ENCODE results near the gene PEAK3.
"Not testable (repeated sequence)": the region's sequence is repeated elsewhere in the genome, so short reads cannot be mapped to it uniquely, and the experiment has no call there.

Gene PEAK3

DNA sequence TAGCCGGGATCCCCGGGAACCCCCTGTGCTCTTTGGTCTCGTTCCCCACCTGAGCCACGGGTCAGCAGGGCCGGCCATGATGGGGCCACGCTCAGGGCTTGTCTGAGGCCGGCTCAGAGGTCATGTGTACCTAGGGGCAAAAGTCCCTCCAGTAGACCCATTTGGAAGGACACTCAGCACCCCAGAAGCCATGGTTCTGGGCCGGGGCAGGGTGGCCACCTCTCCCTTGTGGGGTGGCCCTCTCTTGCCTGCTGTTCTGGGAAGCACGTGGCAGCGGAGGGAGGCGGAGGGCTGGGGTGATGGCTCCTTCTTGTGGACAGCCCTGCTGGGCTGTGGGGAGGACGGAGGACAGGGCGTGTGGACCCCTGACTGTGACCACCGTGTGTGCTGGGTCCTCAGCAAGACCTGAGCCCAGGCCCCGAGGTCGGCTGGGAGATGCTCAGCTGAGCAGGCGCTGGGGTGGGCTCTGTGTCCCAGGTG, 6.4 kb upstream of the PEAK3 start:
- DNase-seq: no peak

- no peak for DNase-seq
These were observed 5.8 kb upstream of the PEAK3 start for GRCh38 chr19:2287585-2288337.

GRCh38 chr19:2286402-2287140, 4.6 kb upstream of the PEAK3 start:
- no peak for DNase-seq

DNA sequence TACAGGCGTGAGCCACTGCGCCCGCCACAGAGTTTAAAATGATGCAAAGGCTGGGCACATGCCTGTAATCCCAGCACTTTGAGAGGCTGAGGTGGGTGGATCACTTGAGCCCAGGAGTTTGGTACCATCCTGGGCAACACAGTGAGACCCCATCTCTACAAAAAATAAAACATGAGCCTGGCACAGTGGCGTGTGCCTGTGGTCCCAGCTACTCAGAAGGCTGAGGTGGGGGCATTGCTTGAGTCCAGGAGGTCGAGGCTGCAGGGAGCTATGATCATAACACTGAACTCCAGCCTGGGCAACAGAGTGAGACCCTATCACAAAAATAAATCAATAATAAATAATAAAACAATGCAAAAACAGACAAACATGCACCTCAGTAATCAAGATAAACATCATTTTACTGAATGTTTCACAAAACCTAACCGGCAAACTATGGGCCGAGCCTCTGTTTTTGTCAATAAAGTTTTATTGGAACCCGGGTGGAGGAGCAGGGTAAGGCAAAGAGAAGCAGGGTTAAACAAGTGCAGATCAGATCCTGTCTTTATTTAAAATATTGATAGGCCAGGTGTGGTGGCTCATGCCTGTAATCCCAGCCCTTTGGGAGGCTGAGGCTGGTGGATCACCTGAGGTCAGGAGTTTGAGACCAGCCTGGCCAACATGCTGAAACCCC, 2.0 kb upstream of the PEAK3 start:
- no peak for DNase-seq

DNA sequence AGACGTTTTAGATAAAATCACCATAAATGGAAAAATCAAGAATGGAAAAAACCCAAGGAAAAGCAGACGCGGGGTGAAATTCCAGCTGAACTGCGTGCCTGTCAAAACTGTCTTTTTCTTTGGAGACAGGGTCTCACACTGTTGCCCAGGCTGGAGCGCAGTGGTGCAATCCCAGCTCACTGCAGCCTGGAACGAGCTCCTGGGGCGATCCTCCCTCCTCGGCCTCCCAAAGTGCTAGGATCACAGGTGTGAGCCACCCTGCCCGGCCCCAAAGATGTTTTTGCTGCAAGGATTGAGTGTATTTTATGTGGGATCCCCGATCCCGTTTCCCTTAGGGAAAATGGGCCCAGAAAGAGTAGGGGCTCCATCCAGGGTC, 875 bp upstream of the PEAK3 start:
- DNase-seq: no peak

GRCh38 chr19:2281265-2282061, 512 bp downstream of the PEAK3 start:
- not testable (repeated sequence) for DNase-seq

- no peak for DNase-seq
These were observed 1.2 kb downstream of the PEAK3 start for GRCh38 chr19:2280633-2281264.

GRCh38 chr19:2278459-2279158, 3.4 kb downstream of the PEAK3 start:
- no peak for DNase-seq

- no peak for DNase-seq
These were observed 4.8 kb downstream of the PEAK3 start for GRCh38 chr19:2277138-2277537.

DNA sequence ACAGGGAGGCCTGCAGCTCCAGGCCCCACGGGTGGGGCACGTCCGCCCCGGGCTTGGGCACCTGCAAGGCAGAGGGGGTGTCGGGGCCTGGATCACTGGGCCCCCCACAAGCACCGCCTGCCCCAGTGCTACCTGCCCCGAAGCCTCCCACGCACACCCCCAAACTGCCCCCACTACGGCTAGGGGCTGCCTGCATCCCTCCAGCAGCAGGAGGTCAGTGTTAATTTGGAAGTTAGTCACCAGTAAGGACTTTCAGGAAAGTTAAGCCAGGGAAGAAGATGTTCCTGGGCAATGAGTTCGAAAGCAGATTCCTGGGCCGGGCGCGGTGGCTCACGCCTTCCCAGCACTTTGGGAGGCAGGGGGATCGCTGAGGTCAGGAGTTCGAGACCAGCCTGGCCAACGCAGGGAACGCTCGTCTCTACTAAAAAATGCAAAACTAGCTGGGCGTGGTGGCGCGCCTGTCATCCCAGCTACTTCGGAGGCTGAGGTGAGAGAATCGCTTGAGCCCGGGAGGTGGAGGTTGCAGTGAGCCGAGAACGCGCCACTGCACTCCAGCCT, 5.5 kb downstream of the PEAK3 start:
- DNase-seq: no peak

GRCh38 chr19:2275588-2276428, 6.2 kb downstream of the PEAK3 start:
- DNase-seq: no peak

- DNase-seq: peak; percentile 55 to 68
These were observed 6.9 kb downstream of the PEAK3 start for GRCh38 chr19:2274931-2275535.

GRCh38 chr19:2274185-2274711, 7.7 kb downstream of the PEAK3 start:
- DNase-seq: no peak

GRCh38 chr19:2273356-2274184, 8.4 kb downstream of the PEAK3 start:
- peak; percentile 82 to 84 for DNase-seq

DNA sequence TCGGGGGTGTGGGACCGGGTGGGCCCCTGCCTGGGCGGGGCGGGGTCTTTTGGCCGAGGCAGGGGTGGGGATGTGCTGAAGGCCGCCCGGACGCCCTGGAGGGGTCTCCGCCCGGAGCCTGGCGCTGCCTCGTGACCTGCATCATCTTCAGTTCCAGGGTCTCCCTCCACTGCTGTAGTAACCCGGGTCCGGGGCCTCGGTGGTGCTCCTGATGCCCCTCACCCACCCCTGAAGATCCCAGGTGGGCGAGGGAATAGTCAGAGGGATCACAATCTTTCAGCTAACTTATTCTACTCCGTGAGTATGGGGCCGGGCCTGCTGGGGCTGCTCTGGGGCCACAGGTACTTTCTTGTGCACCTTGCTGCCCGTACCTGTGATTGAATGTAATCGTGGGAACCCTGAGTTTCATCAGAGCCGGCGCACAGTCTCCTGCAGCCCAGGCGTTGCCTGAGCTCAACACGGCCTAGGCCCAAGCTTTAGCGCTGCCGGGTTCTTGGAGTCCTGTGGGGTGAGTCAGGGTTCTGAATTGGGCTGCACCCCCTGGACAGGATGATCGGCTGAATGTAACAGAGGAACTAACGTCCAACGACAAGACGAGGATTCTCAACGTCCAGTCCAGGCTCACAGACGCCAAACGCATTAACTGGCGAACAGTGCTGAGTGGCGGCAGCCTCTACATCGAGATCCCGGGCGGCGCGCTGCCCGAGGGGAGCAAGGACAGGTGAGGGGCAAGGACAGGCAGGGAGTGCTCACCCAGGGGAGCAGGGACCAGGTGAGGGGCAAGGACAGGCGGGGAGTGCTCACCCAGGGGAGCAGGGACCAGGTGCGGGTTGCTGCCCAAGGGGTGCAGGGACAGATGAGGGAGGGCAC, 10.5 kb downstream of the PEAK3 start:
- no peak for DNase-seq

DNA sequence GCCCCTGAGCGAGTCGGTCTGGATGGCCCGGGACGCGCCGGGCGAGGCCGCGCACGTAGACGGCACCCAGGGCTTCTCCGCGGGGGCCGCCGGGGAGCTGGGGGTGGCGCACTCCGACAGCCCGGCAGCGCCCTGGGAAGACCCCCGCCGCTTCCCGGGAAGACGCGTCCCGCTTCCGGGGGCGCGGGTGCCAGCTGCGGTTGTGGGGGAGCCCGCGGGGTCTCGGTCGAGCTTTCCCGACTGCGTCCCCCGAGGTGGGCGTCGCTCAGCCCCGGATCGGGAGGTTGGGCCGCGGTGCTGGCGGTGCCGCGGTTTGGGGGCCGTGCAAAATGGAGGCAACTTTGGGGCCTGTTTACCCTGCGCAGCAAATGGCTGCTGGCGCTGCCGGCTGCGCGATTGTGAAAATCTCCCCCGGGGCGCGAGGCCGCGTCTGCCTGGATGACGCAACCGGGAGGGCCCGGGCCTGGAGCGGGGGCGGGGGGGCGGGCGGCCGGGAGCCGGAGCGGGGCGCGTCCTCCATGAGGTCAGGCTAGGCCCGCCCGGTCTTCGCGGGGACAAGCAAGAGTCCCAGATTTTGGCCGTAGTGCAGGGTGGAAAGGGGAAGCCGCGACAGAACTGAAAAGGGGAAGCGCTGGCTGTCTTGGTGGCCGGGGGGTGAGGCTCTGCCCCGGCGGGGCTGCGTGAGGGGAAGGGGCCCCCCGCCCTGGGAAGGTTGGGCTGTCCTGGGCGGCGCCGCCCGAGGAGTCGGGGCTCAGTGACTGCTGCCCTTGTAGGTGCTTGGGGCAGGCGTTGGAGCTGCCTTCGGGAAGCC, 11.3 kb downstream of the PEAK3 start:
- peak; percentile 78 to 85 for DNase-seq

DNA sequence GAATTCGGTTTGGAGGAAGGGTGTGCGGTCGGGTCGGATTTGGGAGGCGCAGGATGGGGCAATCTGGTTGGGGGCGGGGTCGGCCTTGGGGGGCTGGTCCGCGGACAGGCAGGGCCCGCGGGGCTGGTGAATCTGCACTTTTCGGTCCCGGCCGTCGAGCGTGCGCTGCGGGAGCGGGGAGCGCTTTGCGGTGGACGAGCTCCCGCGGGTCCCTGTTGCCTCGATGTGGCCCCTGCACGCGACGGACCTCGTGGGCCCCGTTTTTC, 11.9 kb downstream of the PEAK3 start:
- DNase-seq: no peak
